K562 (cell line): Measurements from ENCODE around the gene ZNF747. TPM values are rescaled to one million over a fixed set of nuclear protein-coding genes. Genes with fewer than 3 reads are reported as not detected.
A peak's percentile ranks its signal among the peaks of the same experiment; 100 is the strongest.

Experiments
- CBX1 ChIP-seq: sonication (generic); IDR thresholded peaks from 2 replicates; pipeline ENCODE4 v1.6.1; 2016; ENCODE audit warnings: antibody characterized with exemption, low read depth, mild to moderate bottlenecking
- EP400 ChIP-seq: fragments of 450-650 bp; IDR thresholded peaks from 2 replicates; pipeline ENCODE4 v1.6.1; 2017; ENCODE audit warnings: antibody characterized with exemption, mild to moderate bottlenecking, moderate library complexity
- GTF2E2 ChIP-seq: fragments of 200-800 bp; sonication (Bioruptor generic); IDR thresholded peaks from 2 replicates; pipeline ENCODE4 v1.6.1; 2016; ENCODE audit warnings: missing genetic modification characterization, missing compliant biosample characterization
- NCOA6 ChIP-seq: fragments of 450-650 bp; IDR thresholded peaks from 2 replicates; pipeline ENCODE4 v1.6.1; 2017; ENCODE audit warnings: mild to moderate bottlenecking
- PHF21A ChIP-seq: fragments of 450-650 bp; IDR thresholded peaks from 2 replicates; pipeline ENCODE4 v1.6.1; 2017; ENCODE audit warnings: low read depth, borderline replicate concordance
- PRMT5 ChIP-seq: sonication (generic); formaldehyde crosslinking; IDR thresholded peaks from 2 replicates; pipeline ENCODE4 v1.5.0; 2020; ENCODE audit warnings: missing genetic modification reagents
- RCOR1 ChIP-seq, 2 experiments: IDR thresholded peaks; 2 replicates each; pipeline ENCODE4 v1.6.1; 2012; ENCODE audit warnings: low read depth in 2 of 2, low read length in 2 of 2, borderline replicate concordance in 1 of 2, improper control_type of control experiment in 1 of 2
- SMARCA4 ChIP-seq: fragments of 450-650 bp; IDR thresholded peaks from 2 replicates; pipeline ENCODE4 v1.6.1; 2016
- ZEB2 ChIP-seq: fragments of 450-650 bp; IDR thresholded peaks from 2 replicates; pipeline ENCODE4 v1.6.1; 2016
- ZNF143 ChIP-seq: sonication (generic); formaldehyde crosslinking; IDR thresholded peaks from 2 replicates; pipeline ENCODE4 v1.9.0; 2022; ENCODE audit warnings: mild to moderate bottlenecking, missing genetic modification reagents
- ZNF398 ChIP-seq: fragments of 250-450 bp; sonication (Bioruptor Pico); IDR thresholded peaks from 2 replicates; pipeline ENCODE4 v1.8.0; 2021; ENCODE audit warnings: moderate library complexity, mild to moderate bottlenecking, inconsistent platforms
- ZNF512 ChIP-seq: IDR thresholded peaks from 2 replicates; pipeline ENCODE4 v1.6.1; 2016; ENCODE audit warnings: missing genetic modification characterization, missing compliant biosample characterization
- polyA plus RNA-seq, 8 experiments: library from polyadenylated mRNA; depleted of rRNA in 4 of 8; stranded (reverse) in 5 of 8; unstranded in 3 of 8; fragments of >200 nt; fragmentation: Nextera tagmentation in 2 of 8; fragmentation: Illumina TruSeq in 1 of 8; extraction: Ambion mirVana in 2 of 8; extraction: Trizol in 1 of 8; gene quantifications; 2 replicates each; pipeline versions ENCODE4 v1.2.1 to v1.2.3, GENCODE V29; 2011 to 2014; ENCODE audit warnings: inconsistent platforms in 1 of 8, missing spikeins in 1 of 8
- total RNA-seq, 7 experiments: library from RNA; depleted of rRNA in 6 of 7; stranded (reverse); fragments of >200 nt in 6 of 7; fragmentation: Illumina TruSeq in 2 of 7; extraction: Trizol in 2 of 7; gene quantifications; 2 replicates each; pipeline versions ENCODE4 v1.2.1 to v1.2.3, GENCODE V29; 2011 to 2021; ENCODE audit warnings: low replicate concordance in 1 of 7
- TF ChIP-seq, protein P1 (sequence below), 2 experiments: fragments of 450-650 bp in 1 of 2; sonication (generic) in 1 of 2; formaldehyde crosslinking in 1 of 2; IDR thresholded peaks; 2 replicates each; pipeline versions ENCODE4 v1.7.1 to v1.9.0; 2016 to 2022; ENCODE audit warnings: inconsistent platforms in 1 of 2, mild to moderate bottlenecking in 1 of 2, missing genetic modification reagents in 1 of 2
- TF ChIP-seq, protein P2 (sequence below): fragments of 450-650 bp; formaldehyde crosslinking; conservative IDR thresholded peaks from 2 replicates; pipeline ENCODE4 v1.4.0; 2022; ENCODE audit warnings: mild to moderate bottlenecking, missing genetic modification characterization

ZNF747 gene
- total and polyA plus RNA-seq, 9 of the 15 experiments (the other 6 are each of a cell fraction or from before 2014, with no cell fraction given), result 0.14 to 3.3 (median 1.5) TPM

DNA sequence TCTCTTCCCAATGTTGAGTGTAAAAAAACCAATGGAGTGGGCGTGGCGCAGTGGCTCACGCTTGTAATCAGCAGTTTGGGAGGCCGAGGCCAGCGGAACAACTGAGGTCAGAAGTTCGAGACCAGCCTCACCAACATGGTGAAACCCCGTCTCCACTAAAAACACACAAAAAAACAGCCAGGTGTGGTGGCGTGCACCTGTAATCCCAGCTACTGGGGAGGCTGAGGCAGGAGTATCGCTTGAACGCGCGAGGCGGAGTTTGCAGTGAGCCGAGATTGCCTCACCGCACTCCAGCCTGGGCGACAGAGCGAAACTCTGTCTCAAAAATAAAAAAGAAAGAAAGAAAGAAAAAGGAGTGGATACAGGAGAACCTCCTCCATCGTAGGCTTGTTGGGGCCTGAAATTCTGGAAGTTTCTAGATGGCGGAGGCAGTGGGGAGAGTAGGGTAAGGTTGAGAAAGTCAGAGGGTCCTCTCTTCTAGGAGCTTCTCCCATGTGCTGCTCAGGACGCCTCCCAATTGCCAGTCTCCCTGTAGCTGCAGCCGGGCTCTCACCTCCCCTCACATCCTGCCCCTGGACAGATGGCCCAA is 24.2 kb upstream of the ZNF747 start (continued):
- TF ChIP-seq, protein P1, sequence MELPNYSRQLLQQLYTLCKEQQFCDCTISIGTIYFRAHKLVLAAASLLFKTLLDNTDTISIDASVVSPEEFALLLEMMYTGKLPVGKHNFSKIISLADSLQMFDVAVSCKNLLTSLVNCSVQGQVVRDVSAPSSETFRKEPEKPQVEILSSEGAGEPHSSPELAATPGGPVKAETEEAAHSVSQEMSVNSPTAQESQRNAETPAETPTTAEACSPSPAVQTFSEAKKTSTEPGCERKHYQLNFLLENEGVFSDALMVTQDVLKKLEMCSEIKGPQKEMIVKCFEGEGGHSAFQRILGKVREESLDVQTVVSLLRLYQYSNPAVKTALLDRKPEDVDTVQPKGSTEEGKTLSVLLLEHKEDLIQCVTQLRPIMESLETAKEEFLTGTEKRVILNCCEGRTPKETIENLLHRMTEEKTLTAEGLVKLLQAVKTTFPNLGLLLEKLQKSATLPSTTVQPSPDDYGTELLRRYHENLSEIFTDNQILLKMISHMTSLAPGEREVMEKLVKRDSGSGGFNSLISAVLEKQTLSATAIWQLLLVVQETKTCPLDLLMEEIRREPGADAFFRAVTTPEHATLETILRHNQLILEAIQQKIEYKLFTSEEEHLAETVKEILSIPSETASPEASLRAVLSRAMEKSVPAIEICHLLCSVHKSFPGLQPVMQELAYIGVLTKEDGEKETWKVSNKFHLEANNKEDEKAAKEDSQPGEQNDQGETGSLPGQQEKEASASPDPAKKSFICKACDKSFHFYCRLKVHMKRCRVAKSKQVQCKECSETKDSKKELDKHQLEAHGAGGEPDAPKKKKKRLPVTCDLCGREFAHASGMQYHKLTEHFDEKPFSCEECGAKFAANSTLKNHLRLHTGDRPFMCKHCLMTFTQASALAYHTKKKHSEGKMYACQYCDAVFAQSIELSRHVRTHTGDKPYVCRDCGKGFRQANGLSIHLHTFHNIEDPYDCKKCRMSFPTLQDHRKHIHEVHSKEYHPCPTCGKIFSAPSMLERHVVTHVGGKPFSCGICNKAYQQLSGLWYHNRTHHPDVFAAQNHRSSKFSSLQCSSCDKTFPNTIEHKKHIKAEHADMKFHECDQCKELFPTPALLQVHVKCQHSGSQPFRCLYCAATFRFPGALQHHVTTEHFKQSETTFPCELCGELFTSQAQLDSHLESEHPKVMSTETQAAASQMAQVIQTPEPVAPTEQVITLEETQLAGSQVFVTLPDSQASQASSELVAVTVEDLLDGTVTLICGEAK (IDR thresholded peaks at IDR 0.05), result peak; percentile 60
- TF ChIP-seq, protein P1 (CRISPR knock-in tag; IDR thresholded peaks at IDR 0.05), result no peak
- TF ChIP-seq PHF21A, result 0 out of 2 replicates have a peak, but pooled peaks have one; percentile 31
- peak; percentile 89 for TF ChIP-seq CBX1
- TF ChIP-seq ZNF512 (tag), result peak; percentile 56; the same call in 1 of the 2 replicates
- peak; percentile 60; the same call in 1 of the 2 replicates for TF ChIP-seq SMARCA4
- TF ChIP-seq PRMT5 (CRISPR knock-in tag), result no peak
- peak in 1 of 2 experiments; percentile 4; a peak in 2 of 4 replicates for TF ChIP-seq RCOR1 (IDR thresholded peaks at IDR 0.05; ENCODE audit: borderline replicate concordance in 1 of 2, low read depth in 2 of 2, low read length in 2 of 2)
- TF ChIP-seq NCOA6, result no peak
- TF ChIP-seq GTF2E2 (tag), result peak; percentile 78; the same call in 1 of the 2 replicates
- TF ChIP-seq ZNF143, result 0 out of 2 replicates have a peak, but pooled peaks have one; percentile 39
- TF ChIP-seq ZEB2, result peak; percentile 68
- TF ChIP-seq ZNF398 (CRISPR knock-in tag), result no peak
- TF ChIP-seq, protein P2, sequence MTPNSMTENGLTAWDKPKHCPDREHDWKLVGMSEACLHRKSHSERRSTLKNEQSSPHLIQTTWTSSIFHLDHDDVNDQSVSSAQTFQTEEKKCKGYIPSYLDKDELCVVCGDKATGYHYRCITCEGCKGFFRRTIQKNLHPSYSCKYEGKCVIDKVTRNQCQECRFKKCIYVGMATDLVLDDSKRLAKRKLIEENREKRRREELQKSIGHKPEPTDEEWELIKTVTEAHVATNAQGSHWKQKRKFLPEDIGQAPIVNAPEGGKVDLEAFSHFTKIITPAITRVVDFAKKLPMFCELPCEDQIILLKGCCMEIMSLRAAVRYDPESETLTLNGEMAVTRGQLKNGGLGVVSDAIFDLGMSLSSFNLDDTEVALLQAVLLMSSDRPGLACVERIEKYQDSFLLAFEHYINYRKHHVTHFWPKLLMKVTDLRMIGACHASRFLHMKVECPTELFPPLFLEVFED (CRISPR knock-in tag), result 0 out of 2 replicates have a peak, but pooled peaks have one; percentile 29
- no peak for TF ChIP-seq EP400
